AG04450 (cell line): ENCODE data around the gene TNN. TPM values are rescaled to one million over a fixed set of nuclear protein-coding genes. Genes with fewer than 3 reads are reported as not detected.
"Not testable (repeated sequence)": the region's sequence is repeated elsewhere in the genome, so short reads cannot be mapped to it uniquely, and the experiment has no call there.

Source experiments
- CTCF ChIA-PET: fragments of 300-600, 350-600 bp; formaldehyde crosslinking; extraction: SDS; loops from one replicate; lab custom pipeline; 2022; ENCODE audit warnings: antibody characterized with exemption, inconsistent platforms; lab: Charles Lee
- POLR2A ChIA-PET: fragments of 350-600 bp; formaldehyde crosslinking; extraction: SDS; loops from one replicate; lab custom pipeline; 2021; ENCODE audit warnings: antibody characterized with exemption, inconsistent platforms; lab: Yijun Ruan, JAX
- DNase-seq: peaks from one replicate; pipeline ENCODE4 v3.0.0-alpha.2; 2011; ENCODE audit warnings: low read depth, low spot score
- H3K27ac ChIP-seq: one replicate; pipeline ENCODE4 v1.5.1; 2012; ENCODE audit warnings: low read depth, low read length, control low read depth
- H3K27me3 ChIP-seq: one replicate; pipeline ENCODE4 v1.6.0; 2012; ENCODE audit warnings: low read length; ENCODE audit not compliant: control insufficient read depth, insufficient read depth
- H3K4me3 ChIP-seq: 2 replicates; pipeline ENCODE4 v1.5.1; 2011; ENCODE audit warnings: mild to moderate bottlenecking, low read depth, low read length, control low read depth
- H3K9me3 ChIP-seq: 2 replicates; pipeline ENCODE4 v1.5.1; 2012; ENCODE audit warnings: low read length; ENCODE audit not compliant: control insufficient read depth, insufficient read depth
- CTCF ChIP-seq: IDR thresholded peaks from 2 replicates; pipeline ENCODE4 v1.5.1; 2011; ENCODE audit warnings: low read depth, low read length, control low read depth, inconsistent platforms
- polyA plus RNA-seq: library from polyadenylated mRNA; depleted of rRNA; stranded (reverse); fragments of >200 nt; gene quantifications from 2 replicates; pipeline ENCODE4 v1.2.3, GENCODE V29; 2011

TNN gene
- polyA plus RNA-seq, 1 experiment: not detected

GRCh38 chr1:175099916-175100315 lies 32.3 kb downstream of the TNN start:
- CTCF ChIA-PET: no interaction called here
- TF ChIP-seq CTCF: no peak

GRCh38 chr1:175102166-175102565 lies 34.5 kb downstream of the TNN start:
- CTCF ChIA-PET, POLR2A ChIA-PET: not testable (repeated sequence)

More at GRCh38 chr1:175099916-175100315, 32.3 kb downstream of the TNN start:
- no peak overlapping the region for H3K27ac ChIP-seq
- peaks cover 4% of the 10 kb centered on the region; the same call in 1 of the 2 replicates for H3K9me3 ChIP-seq
- POLR2A ChIA-PET: no interaction called here
- H3K27me3 ChIP-seq: no peaks in the 10 kb centered on the region
- no peak overlapping the region for H3K4me3 ChIP-seq
- no peak for DNase-seq

GRCh38 chr1:175106536-175106935 lies 38.9 kb downstream of the TNN start:
- H3K9me3 ChIP-seq, CTCF ChIA-PET, H3K4me3 ChIP-seq, POLR2A ChIA-PET, DNase-seq, H3K27me3 ChIP-seq, H3K27ac ChIP-seq: not testable (repeated sequence)

More at GRCh38 chr1:175102166-175102565, 34.5 kb downstream of the TNN start:
- not testable (repeated sequence) for H3K27ac ChIP-seq, H3K9me3 ChIP-seq, DNase-seq, H3K27me3 ChIP-seq, H3K4me3 ChIP-seq

- DNase-seq, CTCF ChIA-PET, H3K27ac ChIP-seq, POLR2A ChIA-PET, H3K27me3 ChIP-seq, H3K4me3 ChIP-seq, H3K9me3 ChIP-seq: not testable (repeated sequence)
These were observed 40.7 kb downstream of the TNN start for GRCh38 chr1:175108331-175108820.

- no peaks in the 10 kb centered on the region for H3K9me3 ChIP-seq
- CTCF ChIA-PET: interaction anchor here (1.4 to 1.5 kb wide), 3 partner anchors 10 to 37 kb away, joined by 3 to 5 read pairs (median 4); no protein-coding TSS in a partner anchor
- TF ChIP-seq CTCF: no peak
- DNase-seq: no peak
- H3K27ac ChIP-seq: no peak overlapping the region
- no peak overlapping the region for H3K4me3 ChIP-seq
- no peaks in the 10 kb centered on the region for H3K27me3 ChIP-seq
- POLR2A ChIA-PET: no interaction called here
These were observed 47.4 kb downstream of the TNN start for GRCh38 chr1:175114996-175115395.

- Histone ChIP-seq H3K27me3 (peaks cover 2% of the 10 kb centered on the region), H3K27ac (no peak overlapping the region), H3K9me3 (no peaks in the 10 kb centered on the region), H3K4me3 (no peak overlapping the region)
- CTCF ChIA-PET: interaction anchor here (1.4 kb wide), 2 partner anchors 9 to 11 kb away, joined by 3 to 7 read pairs; no protein-coding TSS in a partner anchor
- TF ChIP-seq CTCF: no peak
- no peak for DNase-seq
- POLR2A ChIA-PET: interaction anchor here (0.7 kb wide), 1 partner anchor 317 kb away, joined by 3 read pairs; no protein-coding TSS in a partner anchor
These were observed 48.7 kb downstream of the TNN start for GRCh38 chr1:175116210-175116798.
